DND-41 (cell line): ENCODE results near the gene DTL.

Source experiments
- ATAC-seq: fragments of 200-7000 bp; cut with Tn5 transposase; 3 replicates; pipeline ENCODE4 v1.9.1; 2021; ENCODE audit warnings: low read depth; ENCODE audit not compliant: insufficient read depth
- DNase-seq: peaks from one replicate; pipeline ENCODE4 v3.0.0-alpha.2; 2020
- H2AFZ ChIP-seq: 2 replicates; pipeline ENCODE4 v1.6.0; 2012; ENCODE audit warnings: low read depth, low read length
- H3K27ac ChIP-seq: 2 replicates; pipeline ENCODE4 v1.5.1; 2012; ENCODE audit warnings: low read length, inconsistent platforms
- H3K27me3 ChIP-seq: fragments of 200-600 bp; sonication (generic); 2 replicates; pipeline ENCODE4 v1.6.0; 2012; ENCODE audit warnings: low read length, mild to moderate bottlenecking, inconsistent platforms; ENCODE audit not compliant: insufficient read depth, poor library complexity
- H3K36me3 ChIP-seq: 2 replicates; pipeline ENCODE4 v1.5.1; 2012; ENCODE audit warnings: low read length, inconsistent platforms; ENCODE audit not compliant: insufficient read depth
- H3K4me1 ChIP-seq: 2 replicates; pipeline ENCODE4 v1.5.1; 2012; ENCODE audit warnings: mild to moderate bottlenecking, low read length; ENCODE audit not compliant: insufficient read depth
- H3K4me2 ChIP-seq: 2 replicates; pipeline ENCODE4 v1.6.0; 2012; ENCODE audit warnings: mild to moderate bottlenecking, moderate library complexity, low read length, inconsistent platforms; ENCODE audit not compliant: insufficient read depth
- H3K4me3 ChIP-seq, 2 experiments: fragments of 200-600 bp in 1 of 2; shearing (Covaris generic) in 1 of 2; 2 replicates each; pipeline ENCODE4 v1.5.1; 2012 to 2016; ENCODE audit warnings: inconsistent platforms in 2 of 2, low read length in 2 of 2, mild to moderate bottlenecking in 2 of 2, low read depth in 1 of 2, moderate library complexity in 1 of 2
- H3K79me2 ChIP-seq: 2 replicates; pipeline ENCODE4 v1.6.0; 2012; ENCODE audit warnings: low read length, inconsistent platforms; ENCODE audit not compliant: insufficient read depth
- H3K9ac ChIP-seq: 2 replicates; pipeline ENCODE4 v1.6.0; 2012; ENCODE audit warnings: low read depth, mild to moderate bottlenecking, inconsistent platforms, low read length, moderate library complexity
- H3K9me3 ChIP-seq: 2 replicates; pipeline ENCODE4 v1.5.1; 2012; ENCODE audit warnings: low read length, moderate library complexity, mild to moderate bottlenecking, inconsistent platforms; ENCODE audit not compliant: insufficient read depth, severe bottlenecking
- H4K20me1 ChIP-seq: 2 replicates; pipeline ENCODE4 v1.6.0; 2012; ENCODE audit warnings: low read length; ENCODE audit not compliant: insufficient read depth
- EZH2 ChIP-seq: IDR thresholded peaks from 3 replicates; pipeline ENCODE4 v1.6.1; 2012; ENCODE audit warnings: borderline replicate concordance, low read depth, mild to moderate bottlenecking, moderate library complexity, low read length, inconsistent platforms; ENCODE audit not compliant: severe bottlenecking
- TF ChIP-seq, protein P1 (sequence below): IDR thresholded peaks from 2 replicates; pipeline ENCODE4 v1.5.1; 2012; ENCODE audit warnings: borderline replicate concordance, low read length, moderate library complexity, mild to moderate bottlenecking; ENCODE audit not compliant: poor library complexity, severe bottlenecking; ENCODE audit errors: extremely low read depth

The DTL gene

DNA sequence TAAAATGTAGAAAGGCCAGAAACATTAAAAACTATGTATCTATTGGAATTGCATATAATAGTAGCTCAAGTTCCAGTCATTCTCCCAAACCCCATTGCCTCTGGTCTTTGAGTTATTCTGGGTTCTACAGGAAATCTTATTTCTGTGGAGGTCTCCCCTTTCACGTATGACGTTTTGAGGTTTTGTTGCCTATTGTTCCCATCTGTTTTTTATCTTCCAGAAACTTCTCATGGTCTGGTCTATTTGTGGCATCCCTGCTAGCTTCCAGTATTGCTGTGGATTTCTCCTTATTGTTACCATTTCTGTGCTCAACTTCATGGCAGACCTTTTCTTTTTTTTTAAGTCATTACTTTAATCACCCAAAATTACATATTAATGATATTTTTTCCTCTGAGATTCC, 43.3 kb downstream of the DTL start:
- no peak overlapping the region for H3K4me2 ChIP-seq
- no peak overlapping the region for H3K4me3 ChIP-seq
- ATAC-seq (no peak), DNase-seq (no peak)
- TF ChIP-seq, protein P1, sequence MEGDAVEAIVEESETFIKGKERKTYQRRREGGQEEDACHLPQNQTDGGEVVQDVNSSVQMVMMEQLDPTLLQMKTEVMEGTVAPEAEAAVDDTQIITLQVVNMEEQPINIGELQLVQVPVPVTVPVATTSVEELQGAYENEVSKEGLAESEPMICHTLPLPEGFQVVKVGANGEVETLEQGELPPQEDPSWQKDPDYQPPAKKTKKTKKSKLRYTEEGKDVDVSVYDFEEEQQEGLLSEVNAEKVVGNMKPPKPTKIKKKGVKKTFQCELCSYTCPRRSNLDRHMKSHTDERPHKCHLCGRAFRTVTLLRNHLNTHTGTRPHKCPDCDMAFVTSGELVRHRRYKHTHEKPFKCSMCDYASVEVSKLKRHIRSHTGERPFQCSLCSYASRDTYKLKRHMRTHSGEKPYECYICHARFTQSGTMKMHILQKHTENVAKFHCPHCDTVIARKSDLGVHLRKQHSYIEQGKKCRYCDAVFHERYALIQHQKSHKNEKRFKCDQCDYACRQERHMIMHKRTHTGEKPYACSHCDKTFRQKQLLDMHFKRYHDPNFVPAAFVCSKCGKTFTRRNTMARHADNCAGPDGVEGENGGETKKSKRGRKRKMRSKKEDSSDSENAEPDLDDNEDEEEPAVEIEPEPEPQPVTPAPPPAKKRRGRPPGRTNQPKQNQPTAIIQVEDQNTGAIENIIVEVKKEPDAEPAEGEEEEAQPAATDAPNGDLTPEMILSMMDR: no peak
- TF ChIP-seq EZH2: no peak
- no peak overlapping the region for H3K9ac ChIP-seq
- H3K9me3 ChIP-seq: no peaks in the 10 kb centered on the region
- peaks cover 28% of the 10 kb centered on the region for H3K79me2 ChIP-seq
- no peaks in the 10 kb centered on the region for H3K27me3 ChIP-seq
- H4K20me1 ChIP-seq: no peaks in the 10 kb centered on the region
- no peak overlapping the region for H3K27ac ChIP-seq
- no peaks in the 10 kb centered on the region for H3K4me1 ChIP-seq
- H2AFZ ChIP-seq: no peak overlapping the region
- peaks cover 96% of the 10 kb centered on the region for H3K36me3 ChIP-seq

DNA sequence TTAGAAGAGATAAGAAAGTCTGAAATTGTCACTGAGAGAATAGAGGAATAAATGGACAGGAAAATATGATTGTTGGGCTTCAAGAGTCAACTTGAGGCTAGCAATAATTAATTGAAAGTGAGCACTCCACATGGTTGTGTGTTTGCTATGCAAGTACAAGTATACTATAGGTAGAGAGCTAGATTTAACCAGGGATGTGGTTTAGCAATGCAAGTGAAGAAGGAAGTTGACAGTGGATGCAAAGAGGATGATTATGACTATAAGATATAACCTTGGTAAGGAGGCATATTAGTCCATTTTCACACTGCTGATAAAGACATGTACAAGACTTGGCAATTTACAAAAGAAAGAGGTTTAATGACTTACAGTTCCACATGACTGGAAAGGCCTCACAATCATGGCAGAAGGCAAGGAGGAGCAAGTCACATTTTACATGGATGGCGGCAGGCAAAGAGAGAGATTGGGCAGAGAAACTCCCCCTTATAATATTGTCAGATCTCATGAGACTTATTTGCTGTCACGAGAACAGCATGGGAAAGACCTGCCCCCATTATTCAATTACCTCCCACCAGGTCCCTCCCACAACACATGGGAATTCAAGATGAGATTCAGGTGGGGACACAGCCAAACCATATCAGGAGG, 47.3 kb downstream of the DTL start:
- DNase-seq: no peak
- Histone ChIP-seq H3K4me1 (no peaks in the 10 kb centered on the region), H4K20me1 (peaks cover 7% of the 10 kb centered on the region; the same call in 1 of the 2 replicates), H3K27me3 (no peaks in the 10 kb centered on the region), H3K9ac (no peak overlapping the region), H3K27ac (no peak overlapping the region), H3K36me3 (peaks cover 96% of the 10 kb centered on the region), H3K79me2 (peaks cover 51% of the 10 kb centered on the region), H3K9me3 (no peaks in the 10 kb centered on the region), H3K4me2 (no peak overlapping the region), H2AFZ (no peak overlapping the region), H3K4me3 (no peak overlapping the region)
- TF ChIP-seq, protein P1: no peak
- TF ChIP-seq EZH2: no peak
- no peak for ATAC-seq

GRCh38 chr1:212089560-212090163, 54.1 kb downstream of the DTL start:
- peaks cover 32% of the 10 kb centered on the region for H4K20me1 ChIP-seq
- ATAC-seq (no peak), DNase-seq (no peak)
- no peaks in the 10 kb centered on the region for H3K27me3 ChIP-seq
- peaks cover 93% of the 10 kb centered on the region for H3K79me2 ChIP-seq
- H3K4me2 ChIP-seq: no peak overlapping the region
- no peak for TF ChIP-seq EZH2
- TF ChIP-seq, protein P1: no peak
- no peaks in the 10 kb centered on the region for H3K9me3 ChIP-seq
- no peak overlapping the region for H2AFZ ChIP-seq
- no peaks in the 10 kb centered on the region for H3K4me1 ChIP-seq
- no peak overlapping the region for H3K4me3 ChIP-seq
- no peak overlapping the region for H3K27ac ChIP-seq
- H3K9ac ChIP-seq: no peak overlapping the region
- H3K36me3 ChIP-seq: peaks cover 96% of the 10 kb centered on the region
